HEK293 (cell line): ENCODE data around the gene PTPN12.

ENCODE experiments used
- EGR2 ChIP-seq: fragments of 450-650 bp; formaldehyde crosslinking; IDR thresholded peaks from 2 replicates; pipeline ENCODE4 v1.5.1; 2016; ENCODE audit warnings: low read depth, missing biosample characterization, missing genetic modification characterization
- PBX3 ChIP-seq: sonication (generic); formaldehyde crosslinking; IDR thresholded peaks from 2 replicates; pipeline ENCODE4 v1.8.1; 2022; ENCODE audit warnings: mild to moderate bottlenecking, moderate library complexity, missing genetic modification reagents
- PRDM10 ChIP-seq: fragments of 450-650 bp; formaldehyde crosslinking; IDR thresholded peaks from 2 replicates; pipeline ENCODE4 v1.5.1; 2016; ENCODE audit warnings: missing biosample characterization, missing genetic modification characterization
- SP3 ChIP-seq: fragments of 450-650 bp; formaldehyde crosslinking; IDR thresholded peaks from 2 replicates; pipeline ENCODE4 v1.5.1; 2016; ENCODE audit warnings: missing biosample characterization, missing genetic modification characterization
- ZBTB10 ChIP-seq: fragments of 450-650 bp; formaldehyde crosslinking; IDR thresholded peaks from 2 replicates; pipeline ENCODE4 v1.5.1; 2016; ENCODE audit warnings: missing biosample characterization, missing genetic modification characterization
- ZBTB26 ChIP-seq: fragments of 450-650 bp; formaldehyde crosslinking; optimal IDR thresholded peaks from 2 replicates; pipeline ENCODE3; 2016; ENCODE audit warnings: missing biosample characterization, mild to moderate bottlenecking, missing genetic modification characterization
- ZIC2 ChIP-seq: fragments of 450-650 bp; formaldehyde crosslinking; IDR thresholded peaks from 2 replicates; pipeline ENCODE4 v1.5.1; 2016; ENCODE audit warnings: missing biosample characterization, missing genetic modification characterization
- ZNF169 ChIP-seq: fragments of 450-650 bp; formaldehyde crosslinking; IDR thresholded peaks from 2 replicates; pipeline ENCODE4 v1.5.1; 2016; ENCODE audit warnings: missing biosample characterization, missing genetic modification characterization
- ZNF2 ChIP-seq: fragments of 450-650 bp; formaldehyde crosslinking; IDR thresholded peaks from 2 replicates; pipeline ENCODE4 v1.5.1; 2016; ENCODE audit warnings: missing biosample characterization, missing genetic modification characterization
- ZNF223 ChIP-seq: fragments of 450-650 bp; formaldehyde crosslinking; IDR thresholded peaks from 2 replicates; pipeline ENCODE4 v1.5.1; 2016; ENCODE audit warnings: missing biosample characterization, missing genetic modification characterization
- ZNF26 ChIP-seq: fragments of 450-650 bp; formaldehyde crosslinking; IDR thresholded peaks from 2 replicates; pipeline ENCODE4 v1.5.1; 2016; ENCODE audit warnings: missing biosample characterization, missing genetic modification characterization
- ZNF433 ChIP-seq: fragments of 450-650 bp; formaldehyde crosslinking; IDR thresholded peaks from 2 replicates; pipeline ENCODE4 v1.5.1; 2016; ENCODE audit warnings: missing biosample characterization, missing genetic modification characterization, low read depth
- ZNF561 ChIP-seq: fragments of 450-650 bp; IDR thresholded peaks from 2 replicates; pipeline ENCODE4 v1.5.1; 2018; ENCODE audit warnings: missing biosample characterization, missing genetic modification characterization, borderline replicate concordance
- ZNF76 ChIP-seq: fragments of 450-650 bp; formaldehyde crosslinking; IDR thresholded peaks from 2 replicates; pipeline ENCODE4; 2016; ENCODE audit warnings: low read depth, missing biosample characterization, missing genetic modification characterization, borderline replicate concordance
- ZNF791 ChIP-seq: fragments of 450-650 bp; formaldehyde crosslinking; IDR thresholded peaks from 2 replicates; pipeline ENCODE4 v1.5.1; 2016; ENCODE audit warnings: missing biosample characterization, missing genetic modification characterization
- ZSCAN16 ChIP-seq: fragments of 450-650 bp; formaldehyde crosslinking; IDR thresholded peaks from 2 replicates; pipeline ENCODE4 v1.5.1; 2016; ENCODE audit warnings: missing biosample characterization, missing genetic modification characterization

The PTPN12 gene

GRCh38 chr7:77537778-77538280 is 734 bp downstream of the PTPN12 start (continued):
- no peak for TF ChIP-seq ZNF26
- no peak for TF ChIP-seq ZNF561 (tag by site-specific recombination)
- TF ChIP-seq EGR2 (tag by site-specific recombination), result no peak
- TF ChIP-seq ZNF223 (tag by site-specific recombination), result peak; percentile 80; the same call in 1 of the 2 replicates
- TF ChIP-seq ZNF2 (tag by site-specific recombination), result no peak
- TF ChIP-seq ZIC2, result peak; percentile 57; the same call in 1 of the 2 replicates
- no peak for TF ChIP-seq ZNF791 (tag by site-specific recombination)
- no peak for TF ChIP-seq ZSCAN16 (tag by site-specific recombination)
- TF ChIP-seq ZBTB10 (tag by site-specific recombination), result no peak
- 0 out of 2 replicates have a peak, but pooled peaks have one; percentile 38 for TF ChIP-seq PBX3 (CRISPR knock-in tag)
- TF ChIP-seq PRDM10, result peak; percentile 44; the same call in 1 of the 2 replicates
- no peak for TF ChIP-seq ZNF76 (tag by site-specific recombination)
- TF ChIP-seq ZBTB26 (tag by site-specific recombination), result peak; percentile 88
- no peak for TF ChIP-seq ZNF169 (tag by site-specific recombination)
- no peak for TF ChIP-seq ZNF433 (tag by site-specific recombination)
- TF ChIP-seq SP3 (tag by site-specific recombination), result 0 out of 2 replicates have a peak, but pooled peaks have one; percentile 47
